K562 (cell line): ENCODE results near the gene CCNL1. TPM values are rescaled to one million over a fixed set of nuclear protein-coding genes. Genes with fewer than 3 reads are reported as not detected.

Source experiments
- ATAC-seq: fragments of 200-7000 bp; cut with Tn5 transposase; 3 replicates; pipeline ENCODE4 v1.9.1; 2020; ENCODE audit warnings: moderate library complexity
- Bru-seq: library from RNA; stranded (reverse); fragments of 400-500 nt; gene quantifications from one replicate; lab custom pipeline; 2021; lab: Mats Ljungman, UMichigan
- BruChase-seq, 2 experiments: library from RNA; stranded (reverse); fragments of 400-500 nt; gene quantifications; one replicate each; lab custom pipeline; 2021; lab: Mats Ljungman, UMichigan
- BruUV-seq: library from RNA; stranded (reverse); fragments of 400-500 nt; replicated peaks from 2 replicates; lab custom pipeline; 2021; lab: Mats Ljungman, UMichigan
- CTCF ChIA-PET: fragments of 300-600 bp; formaldehyde crosslinking; extraction: SDS; loops from one replicate; lab custom pipeline; 2021; ENCODE audit warnings: low intra/inter-chr PET ratio; lab: Yijun Ruan, JAX
- POLR2A ChIA-PET: fragments of 300-600, 350-650 bp; sonication (Branson Sonifier 250); formaldehyde crosslinking; extraction: SDS; loops from one replicate; lab custom pipeline; 2021; ENCODE audit warnings: antibody characterized with exemption, inconsistent platforms; lab: Yijun Ruan, JAX
- DNase-seq, 4 experiments: peaks; one replicate each; pipeline versions ENCODE4 v3.0.0 to v3.0.0-alpha.2; 2011 to 2018; ENCODE audit warnings: low spot score in 3 of 4, mixed read lengths in 3 of 4; ENCODE audit errors: extremely low read depth in 1 of 4
- FAIRE-seq: peaks from 2 replicates; lab custom pipeline; 2011; peaks lifted over from hg19 to GRCh38; lab: Jason Lieb, UNC
- H2AFZ ChIP-seq: 2 replicates; pipeline ENCODE4 v1.6.0; 2011; ENCODE audit warnings: low read depth, low read length, control low read depth, inconsistent platforms
- H3K27ac ChIP-seq: fragments of 200-600 bp; 3 replicates; pipeline ENCODE4 v1.8.0; 2011; ENCODE audit warnings: low read depth, mild to moderate bottlenecking, control low read depth, inconsistent platforms, low read length, moderate library complexity, mixed read lengths; ENCODE audit errors: extremely low read depth
- H3K27me3 ChIP-seq, 2 experiments: fragments of 300-600 bp in 1 of 2; 2 replicates in 1 of 2; 3 replicates in 1 of 2; pipeline versions ENCODE4 v1.6.0 to v1.8.0; 2011; ENCODE audit warnings: inconsistent platforms in 2 of 2, low read length in 2 of 2, mild to moderate bottlenecking in 1 of 2, mixed read lengths in 1 of 2, moderate library complexity in 1 of 2; ENCODE audit not compliant: control insufficient read depth in 2 of 2, insufficient read depth in 2 of 2
- H3K36me3 ChIP-seq: fragments of 300-600 bp; 3 replicates; pipeline ENCODE4 v1.8.0; 2011; ENCODE audit warnings: mild to moderate bottlenecking, low read length, inconsistent platforms; ENCODE audit not compliant: control insufficient read depth, insufficient read depth
- H3K4me1 ChIP-seq, 2 experiments: fragments of 200-600 bp in 1 of 2; replicated peaks in 1 of 2; 2 replicates in 1 of 2; 3 replicates in 1 of 2; pipeline versions ENCODE4 v1.5.1 to v1.8.0; 2011; ENCODE audit warnings: inconsistent platforms in 2 of 2, low read length in 2 of 2, mild to moderate bottlenecking in 1 of 2, mixed read lengths in 1 of 2, moderate library complexity in 1 of 2; ENCODE audit not compliant: control insufficient read depth in 2 of 2, insufficient read depth in 2 of 2
- H3K4me2 ChIP-seq: 2 replicates; pipeline ENCODE4 v1.6.1; 2011; ENCODE audit warnings: low read length, control low read depth, inconsistent platforms, mixed read lengths; ENCODE audit not compliant: insufficient read depth
- H3K4me3 ChIP-seq: fragments of 200-600 bp; sonication (generic), shearing (Covaris generic); 2 replicates; pipeline ENCODE4 v1.5.1; 2016; ENCODE audit warnings: control low read depth, inconsistent platforms
- H3K79me2 ChIP-seq: fragments of 200-600 bp; 3 replicates; pipeline ENCODE4 v1.8.0; 2011; ENCODE audit warnings: low read length, inconsistent platforms; ENCODE audit not compliant: control insufficient read depth, insufficient read depth
- H3K9ac ChIP-seq, 2 experiments: 2 replicates each; pipeline versions ENCODE4 v1.6.0 to v1.6.1; 2011; ENCODE audit warnings: low read depth in 2 of 2, low read length in 2 of 2, control low read depth in 1 of 2, inconsistent platforms in 1 of 2, mild to moderate bottlenecking in 1 of 2, mixed read lengths in 1 of 2; ENCODE audit not compliant: insufficient read depth in 1 of 2
- H3K9me1 ChIP-seq: one replicate; pipeline ENCODE4 v1.6.0; 2011; ENCODE audit warnings: inconsistent platforms, mild to moderate bottlenecking, low read length, moderate library complexity; ENCODE audit not compliant: control insufficient read depth, insufficient read depth
- H3K9me3 ChIP-seq: replicated peaks from 2 replicates; pipeline ENCODE4 v1.5.1; 2011; ENCODE audit warnings: low read depth, low read length, inconsistent platforms; ENCODE audit not compliant: control insufficient read depth, insufficient read depth
- H4K20me1 ChIP-seq: replicated peaks from 2 replicates; pipeline ENCODE4 v1.6.1; 2011; ENCODE audit warnings: low read length, inconsistent platforms, mixed read lengths; ENCODE audit not compliant: control insufficient read depth, insufficient read depth
- CREB5 ChIP-seq: fragments of 250-450 bp; sonication (Bioruptor Pico); IDR thresholded peaks from 2 replicates; pipeline ENCODE4 v1.5.0; 2020; ENCODE audit warnings: mild to moderate bottlenecking
- RREB1 ChIP-seq: fragments of 250-450 bp; sonication (Bioruptor Pico); IDR thresholded peaks from 2 replicates; pipeline ENCODE4 v1.4.0; 2020
- ZFPM2 ChIP-seq: fragments of 250-450 bp; sonication (Bioruptor Pico); IDR thresholded peaks from 2 replicates; pipeline ENCODE4 v1.5.1; 2022; ENCODE audit warnings: mild to moderate bottlenecking
- ZNF408 ChIP-seq: fragments of 250-450 bp; sonication (Bioruptor Pico); IDR thresholded peaks from 2 replicates; pipeline ENCODE4 v1.4.0; 2020; ENCODE audit warnings: low read depth, mild to moderate bottlenecking, moderate library complexity
- ZNF79 ChIP-seq: fragments of 250-450 bp; sonication (Bioruptor Pico); IDR thresholded peaks from 2 replicates; pipeline ENCODE4 v1.4.0; 2020; ENCODE audit warnings: low read depth, mild to moderate bottlenecking, moderate library complexity
- WGBS: fragments of 100-300 bp; shearing (Covaris generic); methylation state at CpG from one replicate; pipeline ENCODE4 v1.1.6; 2016; ENCODE audit warnings: low coverage, mixed read lengths; ENCODE audit not compliant: insufficient coverage; ENCODE audit errors: missing lambda C conversion rate; 5-methylcytosine and 5-hydroxymethylcytosine counted together
- in situ Hi-C: fragments of 300-500 bp; cut with MboI; formaldehyde crosslinking; loops from 4 replicates; pipeline ENCODE4 v1.15.0; 2018; ENCODE audit warnings: inconsistent platforms, mixed read lengths
- intact Hi-C: fragments of 100-400 bp; cut with micrococcal nuclease; formaldehyde crosslinking; loops from 2 replicates; pipeline ENCODE4 v1.14.2; 2022
- long read RNA-seq, 3 experiments: library from polyadenylated mRNA in 2 of 3; library from RNA in 1 of 3; unstranded in 2 of 3; stranded (forward) in 1 of 3; transcript quantifications; one replicate each; pipeline ENCODE4 v2.0.0, GENCODE V29; 2019 to 2022
- polyA minus RNA-seq, 3 experiments: library from RNA; depleted of rRNA, polyadenylated mRNA; stranded (reverse); fragments of >200 nt; gene quantifications; 2 replicates each; pipeline ENCODE4 v1.2.3, GENCODE V29; 2011
- polyA plus RNA-seq, 8 experiments: library from polyadenylated mRNA; depleted of rRNA in 4 of 8; stranded (reverse) in 5 of 8; unstranded in 3 of 8; fragments of >200 nt; fragmentation: Nextera tagmentation in 2 of 8; fragmentation: Illumina TruSeq in 1 of 8; extraction: Ambion mirVana in 2 of 8; extraction: Trizol in 1 of 8; gene quantifications; 2 replicates each; pipeline versions ENCODE4 v1.2.1 to v1.2.3, GENCODE V29; 2011 to 2014; ENCODE audit warnings: inconsistent platforms in 1 of 8, missing spikeins in 1 of 8
- total RNA-seq, 7 experiments: library from RNA; depleted of rRNA in 6 of 7; stranded (reverse); fragments of >200 nt in 6 of 7; fragmentation: Illumina TruSeq in 2 of 7; extraction: Trizol in 2 of 7; gene quantifications; 2 replicates each; pipeline versions ENCODE4 v1.2.1 to v1.2.3, GENCODE V29; 2011 to 2021; ENCODE audit warnings: low replicate concordance in 1 of 7

The CCNL1 gene
- total RNA-seq (2011; cell fraction: chromatin; rRNA removed; ENCODE audit: low replicate concordance) = 412 and 933 TPM in 2 replicates
- total RNA-seq (2011; cell fraction: nucleolus; rRNA removed) = 305 and 368 TPM in 2 replicates
- 399 and 401 TPM in 2 replicates for total RNA-seq (2011; cell fraction: nucleoplasm; rRNA removed)
- total RNA-seq (2014; rRNA removed) (132 and 172 TPM in 2 replicates), total RNA-seq (2014; rRNA removed; fragmentation: Illumina TruSeq; extraction: Trizol) (124 and 133 TPM in 2 replicates), total RNA-seq (2015; rRNA removed; fragmentation: Illumina TruSeq; extraction: Trizol) (153 and 161 TPM in 2 replicates), total RNA-seq (2021) (112 and 126 TPM in 2 replicates), polyA plus RNA-seq (2011; rRNA removed) (186 and 201 TPM in 2 replicates), polyA plus RNA-seq (2014; fragmentation: Illumina TruSeq; extraction: Trizol) (77.7 and 107 TPM in 2 replicates), polyA plus RNA-seq (2014; fragmentation: Nextera tagmentation; extraction: Ambion mirVana) (10 to 100 TPM; 16.1 to 32.4 TPM), polyA plus RNA-seq (2014; rRNA removed) (134 and 154 TPM in 2 replicates), polyA minus RNA-seq (2011; rRNA and poly(A)+ RNA removed) (210 and 248 TPM in 2 replicates), Bru-seq, nascent RNA (percentile 99 among the genes with signal in this experiment), BruChase-seq, experiment 1, labeled RNA remaining after a 2-hour chase (percentile 100 among the genes with signal in this experiment), BruChase-seq, experiment 2, labeled RNA remaining after a 6-hour chase (percentile 100 among the genes with signal in this experiment)
- polyA plus RNA-seq (2011; cell fraction: cytosol; rRNA removed) = 57.8 and 58.8 TPM in 2 replicates
- polyA plus RNA-seq (2011; cell fraction: nucleus; rRNA removed) = 1,501 and 1,632 TPM in 2 replicates
- 70.5 and 112 TPM in 2 replicates for polyA plus RNA-seq (2012)
- 78.9 and 112 TPM in 2 replicates for polyA minus RNA-seq (2011; cell fraction: cytosol; rRNA and poly(A)+ RNA removed)
- polyA minus RNA-seq (2011; cell fraction: nucleus; rRNA and poly(A)+ RNA removed) = 962 and 1,250 TPM in 2 replicates
- long read RNA-seq, experiment 1, full-length matches to known transcripts = 20 of 57 reads
- long read RNA-seq, experiment 1, partial matches to known transcripts = 8 of 57 reads
- long read RNA-seq, experiment 1, other reads (novel, unspliced or antisense) = 29 of 57 reads
- long read RNA-seq, experiment 2, full-length matches to known transcripts = 6 of 15 reads
- long read RNA-seq, experiment 2, partial matches to known transcripts = 1 of 15 reads
- long read RNA-seq, experiment 2, other reads (novel, unspliced or antisense) = 8 of 15 reads
- long read RNA-seq, experiment 3, partial matches to known transcripts = 8 of 18 reads
- long read RNA-seq, experiment 3, other reads (novel, unspliced or antisense) = 4 of 18 reads

GRCh38 chr3:157159762-157160657 is at the start of gene CCNL1:
Gene CCNL1, minus strand, starts transcription at chr3:157160147. Its CDS starts 53 bp downstream, at chr3:157160094.
- Histone ChIP-seq H3K9ac (peak within 1 kb of the TSS; percentile 89 to 98), H3K9me1 (no peaks in the 10 kb centered on the region), H4K20me1 (peaks cover 28% of the 10 kb centered on the region), H3K4me1 (peaks cover 14 to 17% of the 10 kb centered on the region in 2 experiments), H3K36me3 (peaks cover 42% of the 10 kb centered on the region), H3K27me3 (no peaks in the 10 kb centered on the region), H3K4me3 (peak within 1 kb of the TSS; percentile 91), H3K79me2 (peaks cover 62% of the 10 kb centered on the region), H3K27ac (peak within 1 kb of the TSS; percentile 96), H2AFZ (peak within 1 kb of the TSS; percentile 75), H3K4me2 (peak within 1 kb of the TSS; percentile 91), H3K9me3 (no peaks in the 10 kb centered on the region)
- in situ Hi-C loops = no loop called here
- BruUV-seq = TSS peak; percentile 97
- WGBS = under 1% methylated on average over 76 of the region's 88 CpGs
- ChIA-PET CTCF (interaction anchor here (1.9 kb wide), 1 partner anchor 15 kb away, joined by 8 read pairs; no protein-coding TSS in a partner anchor), POLR2A (interaction anchor here (0.6 to 6.0 kb wide), 31 partner anchors 9 to 936 kb away, joined by 3 to 272 read pairs (median 5); partner anchors contain the start of gene SSR3)
- peak; percentile 92 for ATAC-seq
- intact Hi-C loops = loop anchor here (1.0 to 2.0 kb wide), 3 partner anchors 15 to 79 kb away; no protein-coding TSS in a partner anchor
- peak; percentile 80 for FAIRE-seq
- DNase-seq = peak; percentile 86 to 98 (median 89)
- TF ChIP-seq ZFPM2 (CRISPR knock-in tag) (no peak), ZNF408 (CRISPR knock-in tag) (no peak), ZNF79 (CRISPR knock-in tag) (no peak), CREB5 (CRISPR knock-in tag) (peak; percentile 70; the same call in 1 of the 2 replicates), RREB1 (0 out of 2 replicates have a peak, but pooled peaks have one; percentile 49)
